Mammary epithelial cell (primary cell): ENCODE results near the gene MS4A5.

Source experiments
- EZH2 ChIP-seq: IDR thresholded peaks from 2 replicates; pipeline ENCODE4 v1.6.1; 2012; ENCODE audit warnings: low read length, inconsistent platforms, borderline replicate concordance
- TF ChIP-seq, protein P1 (sequence below), 2 donors: IDR thresholded peaks in 1 of 2; conservative IDR thresholded peaks in 1 of 2; 2 replicates each; pipeline ENCODE4 v1.5.1; 2011 to 2012; ENCODE audit warnings: inconsistent platforms in 2 of 2, low read length in 2 of 2, mild to moderate bottlenecking in 2 of 2, control low read depth in 1 of 2, low read depth in 1 of 2; ENCODE audit not compliant: insufficient read depth in 1 of 2; ENCODE audit errors: extremely low read depth in 1 of 2

DNA sequence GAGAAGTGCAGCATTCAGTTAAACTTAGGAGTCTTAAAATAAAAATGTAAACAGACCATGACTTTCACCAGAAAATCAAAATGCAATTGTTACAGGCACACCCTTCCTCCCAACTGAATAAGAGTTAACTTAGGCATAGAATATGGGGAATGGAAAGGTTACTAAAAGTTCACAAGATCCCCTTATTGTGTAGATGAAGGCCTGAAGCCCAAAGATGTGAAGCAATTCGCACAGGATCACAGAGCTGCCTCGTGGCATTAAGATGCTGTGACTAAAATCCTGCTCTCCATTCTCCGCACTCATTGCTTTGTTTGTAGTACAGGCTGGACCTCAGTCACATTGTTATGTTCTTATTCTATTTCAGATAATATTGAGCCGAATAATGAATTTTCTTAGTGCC is 4.0 kb downstream of the MS4A5 start:
- TF ChIP-seq, protein P1, sequence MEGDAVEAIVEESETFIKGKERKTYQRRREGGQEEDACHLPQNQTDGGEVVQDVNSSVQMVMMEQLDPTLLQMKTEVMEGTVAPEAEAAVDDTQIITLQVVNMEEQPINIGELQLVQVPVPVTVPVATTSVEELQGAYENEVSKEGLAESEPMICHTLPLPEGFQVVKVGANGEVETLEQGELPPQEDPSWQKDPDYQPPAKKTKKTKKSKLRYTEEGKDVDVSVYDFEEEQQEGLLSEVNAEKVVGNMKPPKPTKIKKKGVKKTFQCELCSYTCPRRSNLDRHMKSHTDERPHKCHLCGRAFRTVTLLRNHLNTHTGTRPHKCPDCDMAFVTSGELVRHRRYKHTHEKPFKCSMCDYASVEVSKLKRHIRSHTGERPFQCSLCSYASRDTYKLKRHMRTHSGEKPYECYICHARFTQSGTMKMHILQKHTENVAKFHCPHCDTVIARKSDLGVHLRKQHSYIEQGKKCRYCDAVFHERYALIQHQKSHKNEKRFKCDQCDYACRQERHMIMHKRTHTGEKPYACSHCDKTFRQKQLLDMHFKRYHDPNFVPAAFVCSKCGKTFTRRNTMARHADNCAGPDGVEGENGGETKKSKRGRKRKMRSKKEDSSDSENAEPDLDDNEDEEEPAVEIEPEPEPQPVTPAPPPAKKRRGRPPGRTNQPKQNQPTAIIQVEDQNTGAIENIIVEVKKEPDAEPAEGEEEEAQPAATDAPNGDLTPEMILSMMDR (conservative IDR thresholded peaks at IDR 0.05 in 1 of 2, IDR thresholded peaks at IDR 0.05 in 1 of 2; ENCODE audit: extremely low read depth in 1 of 2, insufficient read depth in 1 of 2, low read depth in 1 of 2, low read length in 2 of 2), result no peak
- no peak for TF ChIP-seq EZH2
